ENCODE results near the gene ADAM12.

DNA sequence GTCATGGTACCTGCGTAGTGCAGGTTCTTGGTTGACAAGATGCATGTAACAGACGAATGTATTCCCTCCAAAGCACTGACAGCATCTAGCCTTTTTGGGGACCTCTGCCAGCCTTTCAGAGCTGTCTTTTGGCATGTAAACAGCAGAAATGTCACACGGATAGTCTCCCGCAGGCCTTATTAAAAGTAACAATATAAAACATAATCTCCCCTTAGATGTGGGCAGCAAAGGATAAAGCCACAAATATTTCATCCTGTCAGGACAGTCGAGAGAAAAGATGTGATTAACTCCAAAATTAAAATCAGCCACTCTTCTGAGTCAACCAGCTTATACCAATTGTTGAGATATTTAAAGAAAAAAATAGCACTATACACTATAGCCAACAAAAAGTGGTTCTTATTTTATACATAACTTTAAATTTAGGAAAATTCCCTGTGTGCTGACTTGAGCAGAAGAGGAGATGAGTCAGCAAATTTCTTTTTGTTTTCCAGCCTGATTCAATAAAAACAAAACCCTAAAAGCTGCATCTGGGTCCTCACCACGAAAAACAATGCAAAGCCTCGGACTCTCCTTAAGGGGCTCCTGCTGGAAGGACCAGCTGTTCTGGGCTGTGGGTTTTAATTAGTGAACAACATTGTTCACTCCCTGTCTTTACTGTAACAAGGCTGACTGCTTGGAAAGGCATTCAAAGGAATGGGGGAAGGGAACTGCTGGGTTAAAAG, 240.2 kb downstream of the ADAM12 start:
- no peak for TF ChIP-seq ZNF8 (CRISPR knock-in tag; IDR thresholded peaks at IDR 0.05)
- no peak for TF ChIP-seq ISL1 (CRISPR knock-in tag; IDR thresholded peaks at IDR 0.05)
- TF ChIP-seq TCF4 (CRISPR knock-in tag; IDR thresholded peaks at IDR 0.05; ENCODE audit: borderline replicate concordance) = no peak
- TF ChIP-seq, protein P1, sequence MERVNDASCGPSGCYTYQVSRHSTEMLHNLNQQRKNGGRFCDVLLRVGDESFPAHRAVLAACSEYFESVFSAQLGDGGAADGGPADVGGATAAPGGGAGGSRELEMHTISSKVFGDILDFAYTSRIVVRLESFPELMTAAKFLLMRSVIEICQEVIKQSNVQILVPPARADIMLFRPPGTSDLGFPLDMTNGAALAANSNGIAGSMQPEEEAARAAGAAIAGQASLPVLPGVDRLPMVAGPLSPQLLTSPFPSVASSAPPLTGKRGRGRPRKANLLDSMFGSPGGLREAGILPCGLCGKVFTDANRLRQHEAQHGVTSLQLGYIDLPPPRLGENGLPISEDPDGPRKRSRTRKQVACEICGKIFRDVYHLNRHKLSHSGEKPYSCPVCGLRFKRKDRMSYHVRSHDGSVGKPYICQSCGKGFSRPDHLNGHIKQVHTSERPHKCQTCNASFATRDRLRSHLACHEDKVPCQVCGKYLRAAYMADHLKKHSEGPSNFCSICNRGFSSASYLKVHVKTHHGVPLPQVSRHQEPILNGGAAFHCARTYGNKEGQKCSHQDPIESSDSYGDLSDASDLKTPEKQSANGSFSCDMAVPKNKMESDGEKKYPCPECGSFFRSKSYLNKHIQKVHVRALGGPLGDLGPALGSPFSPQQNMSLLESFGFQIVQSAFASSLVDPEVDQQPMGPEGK (CRISPR knock-in tag; IDR thresholded peaks at IDR 0.05; ENCODE audit: borderline replicate concordance) = no peak
- TF ChIP-seq, protein P2, sequence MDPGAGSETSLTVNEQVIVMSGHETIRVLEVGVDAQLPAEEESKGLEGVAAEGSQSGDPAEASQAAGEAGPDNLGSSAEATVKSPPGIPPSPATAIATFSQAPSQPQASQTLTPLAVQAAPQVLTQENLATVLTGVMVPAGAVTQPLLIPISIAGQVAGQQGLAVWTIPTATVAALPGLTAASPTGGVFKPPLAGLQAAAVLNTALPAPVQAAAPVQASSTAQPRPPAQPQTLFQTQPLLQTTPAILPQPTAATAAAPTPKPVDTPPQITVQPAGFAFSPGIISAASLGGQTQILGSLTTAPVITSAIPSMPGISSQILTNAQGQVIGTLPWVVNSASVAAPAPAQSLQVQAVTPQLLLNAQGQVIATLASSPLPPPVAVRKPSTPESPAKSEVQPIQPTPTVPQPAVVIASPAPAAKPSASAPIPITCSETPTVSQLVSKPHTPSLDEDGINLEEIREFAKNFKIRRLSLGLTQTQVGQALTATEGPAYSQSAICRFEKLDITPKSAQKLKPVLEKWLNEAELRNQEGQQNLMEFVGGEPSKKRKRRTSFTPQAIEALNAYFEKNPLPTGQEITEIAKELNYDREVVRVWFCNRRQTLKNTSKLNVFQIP (CRISPR knock-in tag; IDR thresholded peaks at IDR 0.05; ENCODE audit: borderline replicate concordance, low read depth) = no peak
